GM12865 (cell line): ENCODE measurements around the gene MRLN.
"Not testable (repeated sequence)": the region's sequence is repeated elsewhere in the genome, so short reads cannot be mapped to it uniquely, and the experiment has no call there.

Experiments used
- DNase-seq: peaks from one replicate; pipeline ENCODE4 v3.0.0; 2010; ENCODE audit warnings: low read depth
- H3K4me3 ChIP-seq: 2 replicates; pipeline ENCODE4 v1.5.1; 2011; ENCODE audit warnings: mild to moderate bottlenecking, low read depth, low read length, control low read depth
- CTCF ChIP-seq: IDR thresholded peaks from 2 replicates; pipeline ENCODE4 v1.5.1; 2011; ENCODE audit warnings: low read length, control low read depth, low read depth, inconsistent platforms; ENCODE audit not compliant: insufficient read depth; ENCODE audit errors: missing control alignments

MRLN gene

GRCh38 chr10:59753267-59753666, at the start of gene MRLN:
Gene MRLN (minus strand): TSS chr10:59753455.
- no peak within 1 kb of the TSS for H3K4me3 ChIP-seq
- no peak for DNase-seq

DNA sequence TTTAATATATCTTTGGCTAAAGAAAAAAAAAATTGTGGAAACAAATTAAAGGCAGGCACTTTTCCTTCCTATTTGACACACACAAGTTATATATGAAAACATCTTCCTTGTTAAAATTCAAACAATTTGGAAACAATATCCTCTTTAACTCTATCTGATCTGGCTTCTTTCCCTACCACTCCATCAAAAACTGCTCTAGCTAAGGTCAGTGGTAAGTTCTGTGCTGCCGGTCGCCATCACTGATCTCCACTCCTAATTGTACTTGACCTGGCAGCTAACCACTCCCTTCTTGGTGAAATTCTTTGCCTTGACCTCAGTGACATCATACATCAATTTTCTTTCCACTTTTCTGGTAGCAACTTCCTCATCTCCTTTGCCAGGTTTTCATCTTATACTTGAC, 47.9 kb upstream of the MRLN start:
- no peak for DNase-seq
- no peak for TF ChIP-seq CTCF
- H3K4me3 ChIP-seq, result no peak overlapping the region

More at GRCh38 chr10:59753267-59753666, at the start of gene MRLN:
- no peak for TF ChIP-seq CTCF

DNA sequence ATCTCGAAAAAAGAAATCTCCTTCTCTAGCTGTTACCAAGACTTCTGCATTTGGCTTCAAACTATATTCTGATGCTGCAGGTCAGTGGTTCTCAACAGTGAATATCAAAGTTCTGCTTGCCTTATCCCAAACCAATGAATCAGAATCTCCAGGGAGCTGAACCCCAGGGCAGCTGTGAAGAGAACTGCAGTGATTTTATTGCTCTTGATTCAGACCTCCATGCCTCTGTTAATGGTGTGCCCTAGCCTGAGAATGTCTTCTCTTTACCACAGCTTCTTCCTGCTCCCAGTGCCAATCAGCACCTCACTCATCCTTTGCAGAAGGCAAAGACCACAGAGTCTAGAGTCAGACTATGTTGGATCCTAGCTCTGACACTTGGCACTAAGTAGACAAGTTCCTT, 46.2 kb upstream of the MRLN start:
- DNase-seq, result no peak
- TF ChIP-seq CTCF, result no peak
- no peak overlapping the region for H3K4me3 ChIP-seq

GRCh38 chr10:59793919-59794318, 40.7 kb upstream of the MRLN start:
- no peak for TF ChIP-seq CTCF
- DNase-seq, result no peak

GRCh38 chr10:59792812-59793211, 39.6 kb upstream of the MRLN start:
- no peak overlapping the region for H3K4me3 ChIP-seq
- no peak for TF ChIP-seq CTCF
- DNase-seq, result no peak

More at GRCh38 chr10:59793919-59794318, 40.7 kb upstream of the MRLN start:
- H3K4me3 ChIP-seq, result no peak overlapping the region

- no peak overlapping the region for H3K4me3 ChIP-seq
- DNase-seq, result no peak
- TF ChIP-seq CTCF, result no peak
Observed at GRCh38 chr10:59791601-59792000, 38.3 kb upstream of the MRLN start.

DNA sequence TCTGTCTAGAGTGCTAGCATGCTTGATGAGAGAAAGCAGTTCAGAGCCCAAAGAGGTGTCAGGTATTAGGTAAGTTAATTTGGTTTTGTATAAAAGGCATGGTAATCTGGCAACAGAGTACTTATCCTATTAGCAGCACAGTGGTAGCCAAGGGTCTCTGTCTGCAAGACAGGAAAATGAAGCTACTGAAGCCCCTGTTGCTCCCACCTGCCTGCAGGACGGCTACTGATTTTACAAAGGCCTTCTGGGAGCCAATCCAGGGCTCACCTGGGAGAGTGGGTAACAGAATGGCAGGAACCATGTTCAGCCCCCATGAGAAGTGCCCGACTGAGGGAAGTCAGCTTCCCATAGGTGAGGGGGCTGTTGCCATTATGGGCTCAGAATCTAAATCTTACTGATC, 36.8 kb upstream of the MRLN start:
- not testable (repeated sequence) for H3K4me3 ChIP-seq, DNase-seq

DNA sequence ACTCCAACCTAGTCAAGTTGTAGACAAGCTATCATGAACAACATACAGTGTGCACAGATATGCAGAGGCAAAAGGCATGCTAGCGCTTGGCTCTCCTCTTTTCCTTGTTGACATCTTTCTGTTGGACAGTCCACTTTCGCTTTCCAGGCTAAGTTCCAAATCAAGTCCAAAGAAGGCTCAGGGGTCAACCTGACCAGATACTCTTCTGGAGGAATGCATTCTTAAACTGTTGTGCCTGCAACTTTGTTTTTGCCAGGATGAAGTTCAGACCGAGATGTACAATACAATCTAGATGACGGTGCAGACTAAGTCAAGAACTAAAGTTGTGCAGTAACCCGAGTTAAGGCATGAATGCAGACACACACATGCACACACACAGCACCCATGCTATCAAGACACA, 35.7 kb upstream of the MRLN start:
- DNase-seq, H3K4me3 ChIP-seq: not testable (repeated sequence)

- not testable (repeated sequence) for H3K4me3 ChIP-seq, DNase-seq
Observed at GRCh38 chr10:59787032-59787431, 33.8 kb upstream of the MRLN start.

DNA sequence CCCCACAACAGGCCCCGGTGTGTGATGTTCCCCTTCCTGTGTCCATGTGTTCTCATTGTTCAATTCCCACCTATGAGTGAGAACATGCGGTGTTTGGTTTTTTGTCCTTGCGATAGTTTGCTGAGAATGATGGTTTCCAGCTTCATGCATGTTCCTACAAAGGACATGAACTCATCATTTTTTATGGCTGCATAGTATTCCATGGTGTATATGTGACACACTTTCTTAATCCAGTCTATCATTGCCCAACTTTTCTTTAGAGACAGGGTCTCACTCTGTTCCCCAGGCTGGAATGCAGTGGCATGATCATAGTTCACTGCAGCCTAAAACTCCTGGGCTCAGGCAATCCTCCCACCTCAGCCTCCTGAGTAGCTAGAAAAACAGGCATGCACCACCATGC, 32.2 kb upstream of the MRLN start:
- DNase-seq, H3K4me3 ChIP-seq: not testable (repeated sequence)
